ENCODE data around the gene SLC6A11. TPM values are rescaled to one million over a fixed set of nuclear protein-coding genes. Genes with fewer than 3 reads are reported as not detected.

SLC6A11 gene
- total and polyA plus RNA-seq, 2 of the 13 experiments (the other 11 are each of a cell fraction or from before 2014, with no cell fraction given): 17.9 to 34.5 TPM

- ChIA-PET POLR2A (no interaction called here), CTCF (ENCODE audit: low intra/inter-chr PET ratio, low total read pairs) (no interaction called here)
- H3K27ac ChIP-seq (ENCODE audit: extremely low read length, insufficient read depth, low read length): no peak overlapping the region
- H3K79me2 ChIP-seq (ENCODE audit: insufficient read depth, low read length): no peaks in the 10 kb centered on the region
- H3K36me3 ChIP-seq (replicated peaks in 1 of 2; ENCODE audit: control insufficient read depth in 1 of 2, insufficient read depth in 2 of 2, low read length in 2 of 2): no peaks in the 10 kb centered on the region
- in situ Hi-C loops (cut with HindIII; ENCODE audit: extremely low pct_ligation_motif_present, low pct_unique_long_range_greater_than_20kb) (no loop called here), intact Hi-C loops (cut with micrococcal nuclease; ENCODE audit: unreplicated experiment) (no loop called here)
- ATAC-seq (no peak), DNase-seq (ENCODE audit: low spot score) (no peak), FAIRE-seq (no peak)
- H3K27me3 ChIP-seq (ENCODE audit: control insufficient read depth in 1 of 2, insufficient read depth in 2 of 2, low read length in 2 of 2): peaks cover 0 to 13% of the 10 kb centered on the region in 2 experiments; a peak in 1 of 5 replicates
- H3K9me3 ChIP-seq (ENCODE audit: low read length): no peaks in the 10 kb centered on the region
- no TSS peak for BruUV-seq (replicated peaks)
- H2AFZ ChIP-seq (ENCODE audit: low read length): no peak overlapping the region
- peaks cover 35% of the 10 kb centered on the region for H3K4me1 ChIP-seq (ENCODE audit: insufficient read depth, low read length)
- H3K4me2 ChIP-seq (ENCODE audit: low read depth, low read length): no peak overlapping the region
- WGBS (ENCODE audit: low lambda C conversion rate): 46% methylated on average over 7 of the region's 7 CpGs
- H3K4me3 ChIP-seq (replicated peaks in 1 of 3; ENCODE audit: insufficient read depth in 1 of 3, low read depth in 2 of 3, low read length in 3 of 3): no peak overlapping the region
- H3K9ac ChIP-seq (ENCODE audit: insufficient read depth, low read depth, low read length): no peak overlapping the region
- no peaks in the 10 kb centered on the region for H4K20me1 ChIP-seq (ENCODE audit: insufficient read depth, low read length)
- TF ChIP-seq ZNF788 (CRISPR knock-in tag; IDR thresholded peaks at IDR 0.05; ENCODE audit: borderline replicate concordance) (no peak), ZBED4 (CRISPR knock-in tag; IDR thresholded peaks at IDR 0.05; ENCODE audit: borderline replicate concordance) (no peak), KDM1A (CRISPR knock-in tag; IDR thresholded peaks at IDR 0.05) (no peak), ATRX (CRISPR knock-in tag; IDR thresholded peaks at IDR 0.05; ENCODE audit: borderline replicate concordance) (no peak), RAD21 (CRISPR knock-in tag; IDR thresholded peaks at IDR 0.05) (no peak), NCOA5 (CRISPR knock-in tag; IDR thresholded peaks at IDR 0.05) (no peak), ERF (CRISPR knock-in tag; IDR thresholded peaks at IDR 0.05) (no peak), JUNB (CRISPR knock-in tag; IDR thresholded peaks at IDR 0.05; ENCODE audit: borderline replicate concordance) (no peak)
- TF ChIP-seq, protein P1, sequence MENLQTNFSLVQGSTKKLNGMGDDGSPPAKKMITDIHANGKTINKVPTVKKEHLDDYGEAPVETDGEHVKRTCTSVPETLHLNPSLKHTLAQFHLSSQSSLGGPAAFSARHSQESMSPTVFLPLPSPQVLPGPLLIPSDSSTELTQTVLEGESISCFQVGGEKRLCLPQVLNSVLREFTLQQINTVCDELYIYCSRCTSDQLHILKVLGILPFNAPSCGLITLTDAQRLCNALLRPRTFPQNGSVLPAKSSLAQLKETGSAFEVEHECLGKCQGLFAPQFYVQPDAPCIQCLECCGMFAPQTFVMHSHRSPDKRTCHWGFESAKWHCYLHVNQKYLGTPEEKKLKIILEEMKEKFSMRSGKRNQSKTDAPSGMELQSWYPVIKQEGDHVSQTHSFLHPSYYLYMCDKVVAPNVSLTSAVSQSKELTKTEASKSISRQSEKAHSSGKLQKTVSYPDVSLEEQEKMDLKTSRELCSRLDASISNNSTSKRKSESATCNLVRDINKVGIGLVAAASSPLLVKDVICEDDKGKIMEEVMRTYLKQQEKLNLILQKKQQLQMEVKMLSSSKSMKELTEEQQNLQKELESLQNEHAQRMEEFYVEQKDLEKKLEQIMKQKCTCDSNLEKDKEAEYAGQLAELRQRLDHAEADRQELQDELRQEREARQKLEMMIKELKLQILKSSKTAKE (CRISPR knock-in tag; IDR thresholded peaks at IDR 0.05; ENCODE audit: borderline replicate concordance): no peak
- TF ChIP-seq, protein P2, sequence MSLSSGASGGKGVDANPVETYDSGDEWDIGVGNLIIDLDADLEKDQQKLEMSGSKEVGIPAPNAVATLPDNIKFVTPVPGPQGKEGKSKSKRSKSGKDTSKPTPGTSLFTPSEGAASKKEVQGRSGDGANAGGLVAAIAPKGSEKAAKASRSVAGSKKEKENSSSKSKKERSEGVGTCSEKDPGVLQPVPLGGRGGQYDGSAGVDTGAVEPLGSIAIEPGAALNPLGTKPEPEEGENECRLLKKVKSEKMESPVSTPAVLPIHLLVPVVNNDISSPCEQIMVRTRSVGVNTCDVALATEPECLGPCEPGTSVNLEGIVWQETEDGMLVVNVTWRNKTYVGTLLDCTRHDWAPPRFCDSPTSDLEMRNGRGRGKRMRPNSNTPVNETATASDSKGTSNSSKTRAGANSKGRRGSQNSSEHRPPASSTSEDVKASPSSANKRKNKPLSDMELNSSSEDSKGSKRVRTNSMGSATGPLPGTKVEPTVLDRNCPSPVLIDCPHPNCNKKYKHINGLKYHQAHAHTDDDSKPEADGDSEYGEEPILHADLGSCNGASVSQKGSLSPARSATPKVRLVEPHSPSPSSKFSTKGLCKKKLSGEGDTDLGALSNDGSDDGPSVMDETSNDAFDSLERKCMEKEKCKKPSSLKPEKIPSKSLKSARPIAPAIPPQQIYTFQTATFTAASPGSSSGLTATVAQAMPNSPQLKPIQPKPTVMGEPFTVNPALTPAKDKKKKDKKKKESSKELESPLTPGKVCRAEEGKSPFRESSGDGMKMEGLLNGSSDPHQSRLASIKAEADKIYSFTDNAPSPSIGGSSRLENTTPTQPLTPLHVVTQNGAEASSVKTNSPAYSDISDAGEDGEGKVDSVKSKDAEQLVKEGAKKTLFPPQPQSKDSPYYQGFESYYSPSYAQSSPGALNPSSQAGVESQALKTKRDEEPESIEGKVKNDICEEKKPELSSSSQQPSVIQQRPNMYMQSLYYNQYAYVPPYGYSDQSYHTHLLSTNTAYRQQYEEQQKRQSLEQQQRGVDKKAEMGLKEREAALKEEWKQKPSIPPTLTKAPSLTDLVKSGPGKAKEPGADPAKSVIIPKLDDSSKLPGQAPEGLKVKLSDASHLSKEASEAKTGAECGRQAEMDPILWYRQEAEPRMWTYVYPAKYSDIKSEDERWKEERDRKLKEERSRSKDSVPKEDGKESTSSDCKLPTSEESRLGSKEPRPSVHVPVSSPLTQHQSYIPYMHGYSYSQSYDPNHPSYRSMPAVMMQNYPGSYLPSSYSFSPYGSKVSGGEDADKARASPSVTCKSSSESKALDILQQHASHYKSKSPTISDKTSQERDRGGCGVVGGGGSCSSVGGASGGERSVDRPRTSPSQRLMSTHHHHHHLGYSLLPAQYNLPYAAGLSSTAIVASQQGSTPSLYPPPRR (CRISPR knock-in tag; IDR thresholded peaks at IDR 0.05; ENCODE audit: borderline replicate concordance): no peak
- TF ChIP-seq, protein P3, sequence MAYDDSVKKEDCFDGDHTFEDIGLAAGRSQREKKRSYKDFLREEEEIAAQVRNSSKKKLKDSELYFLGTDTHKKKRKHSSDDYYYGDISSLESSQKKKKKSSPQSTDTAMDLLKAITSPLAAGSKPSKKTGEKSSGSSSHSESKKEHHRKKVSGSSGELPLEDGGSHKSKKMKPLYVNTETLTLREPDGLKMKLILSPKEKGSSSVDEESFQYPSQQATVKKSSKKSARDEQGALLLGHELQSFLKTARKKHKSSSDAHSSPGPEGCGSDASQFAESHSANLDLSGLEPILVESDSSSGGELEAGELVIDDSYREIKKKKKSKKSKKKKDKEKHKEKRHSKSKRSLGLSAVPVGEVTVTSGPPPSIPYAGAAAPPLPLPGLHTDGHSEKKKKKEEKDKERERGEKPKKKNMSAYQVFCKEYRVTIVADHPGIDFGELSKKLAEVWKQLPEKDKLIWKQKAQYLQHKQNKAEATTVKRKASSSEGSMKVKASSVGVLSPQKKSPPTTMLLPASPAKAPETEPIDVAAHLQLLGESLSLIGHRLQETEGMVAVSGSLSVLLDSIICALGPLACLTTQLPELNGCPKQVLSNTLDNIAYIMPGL (CRISPR knock-in tag; IDR thresholded peaks at IDR 0.05; ENCODE audit: borderline replicate concordance in 1 of 2, low read depth in 1 of 2): no peak
Measured at GRCh38 chr3:10974746-10975375, 158.8 kb downstream of the SLC6A11 start.

Data from HepG2 (cell line).